ENCODE data around the gene BEST1.
A peak's percentile ranks its signal among the peaks of the same experiment; 100 is the strongest.

The BEST1 gene

DNA sequence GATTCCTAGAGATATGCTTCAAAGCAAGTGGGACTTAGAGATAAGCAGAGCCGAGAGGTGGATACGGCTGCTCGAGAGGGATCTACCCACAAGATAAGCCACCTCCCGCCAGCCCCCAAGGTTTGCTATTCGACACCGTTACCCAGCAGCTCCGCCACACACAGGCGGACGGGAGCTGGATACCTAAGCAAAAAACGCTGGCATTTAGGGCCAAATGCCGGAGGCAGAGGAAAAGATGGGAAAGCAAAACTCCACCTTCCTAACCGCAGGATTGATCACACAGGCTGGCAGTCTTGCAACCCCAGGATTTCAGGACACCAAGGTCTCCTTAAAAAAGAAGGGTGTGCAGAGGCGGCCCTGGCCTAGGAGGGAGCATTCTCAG is 16.6 kb downstream of the BEST1 start:
- H2AFZ ChIP-seq (ENCODE audit: low read length) = peak overlapping the region; percentile 56
- peak overlapping the region; percentile 59; the same call in 1 of the 2 replicates for H3K9ac ChIP-seq (ENCODE audit: low read length)

GRCh38 chr11:61967116-61967923 is 17.2 kb downstream of the BEST1 start, which contains the start of gene FTH1:
Gene FTH1 (minus strand): TSS chr11:61967634. CDS start chr11:61967425, 209 bp downstream.
- H3F3A ChIP-seq (ENCODE audit: insufficient read depth, low read length) = no peaks in the 10 kb centered on the region

More for the DNA sequence above, 16.6 kb downstream of the BEST1 start:
- TF ChIP-seq CTCF (IDR thresholded peaks at IDR 0.05; ENCODE audit: low read length) (no peak), EZH2phosphoT487 (IDR thresholded peaks at IDR 0.05; ENCODE audit: low read length) (no peak), EZH2 (optimal IDR thresholded peaks at IDR 0.05; ENCODE audit: low read depth, low read length) (no peak)
- H3F3A ChIP-seq (ENCODE audit: insufficient read depth, low read length) = no peaks in the 10 kb centered on the region
- peaks cover 18% of the 10 kb centered on the region for H3K79me2 ChIP-seq (ENCODE audit: low read length)
- no peak overlapping the region for H3K27ac ChIP-seq (ENCODE audit: low read length)
- H3K36me3 ChIP-seq (replicated peaks; ENCODE audit: insufficient read depth, low read length) = no peaks in the 10 kb centered on the region; the same call in 1 of the 2 replicates
- H3K9me3 ChIP-seq (replicated peaks; ENCODE audit: insufficient read depth, low read length) = no peaks in the 10 kb centered on the region
- H3K4me3 ChIP-seq (ENCODE audit: low read length) = peak overlapping the region; percentile 83
- H3K9me2 ChIP-seq (replicated peaks; ENCODE audit: insufficient read depth, low read length) = no peaks in the 10 kb centered on the region
- peak overlapping the region; percentile 93 for H3K4me2 ChIP-seq (ENCODE audit: low read depth, low read length)
- H3K27me3 ChIP-seq (replicated peaks; ENCODE audit: insufficient read depth, low read length) = no peaks in the 10 kb centered on the region
- DNase-seq = peak; percentile 23
- H4K20me1 ChIP-seq (ENCODE audit: insufficient read depth, low read length) = no peaks in the 10 kb centered on the region
- peaks cover 24% of the 10 kb centered on the region for H3K4me1 ChIP-seq (ENCODE audit: low read length)

More at GRCh38 chr11:61967116-61967923, 17.2 kb downstream of the BEST1 start, which contains the start of gene FTH1:
- DNase-seq = peak; percentile 83
- Histone ChIP-seq H3K9me3 (replicated peaks; ENCODE audit: insufficient read depth, low read length) (no peaks in the 10 kb centered on the region), H3K36me3 (replicated peaks; ENCODE audit: insufficient read depth, low read length) (no peaks in the 10 kb centered on the region; the same call in 1 of the 2 replicates), H3K4me1 (ENCODE audit: low read length) (peaks cover 25% of the 10 kb centered on the region), H3K4me3 (ENCODE audit: low read length) (peak within 1 kb of the TSS; percentile 83), H3K79me2 (ENCODE audit: low read length) (peaks cover 18% of the 10 kb centered on the region), H3K9ac (ENCODE audit: low read length) (peak within 1 kb of the TSS; percentile 59; the same call in 1 of the 2 replicates), H3K9me2 (replicated peaks; ENCODE audit: insufficient read depth, low read length) (no peaks in the 10 kb centered on the region), H3K4me2 (ENCODE audit: low read depth, low read length) (peak within 1 kb of the TSS; percentile 93), H2AFZ (ENCODE audit: low read length) (peak within 1 kb of the TSS; percentile 56), H3K27me3 (replicated peaks; ENCODE audit: insufficient read depth, low read length) (no peaks in the 10 kb centered on the region), H3K27ac (ENCODE audit: low read length) (peak within 1 kb of the TSS; percentile 66; the same call in 1 of the 2 replicates), H4K20me1 (ENCODE audit: insufficient read depth, low read length) (no peaks in the 10 kb centered on the region)
- TF ChIP-seq CTCF (IDR thresholded peaks at IDR 0.05; ENCODE audit: low read length) (no peak), EZH2phosphoT487 (IDR thresholded peaks at IDR 0.05; ENCODE audit: low read length) (no peak), EZH2 (optimal IDR thresholded peaks at IDR 0.05; ENCODE audit: low read depth, low read length) (no peak)
